ENCODE data around the gene OGFOD1. TPM values are rescaled to one million over a fixed set of nuclear protein-coding genes. Genes with fewer than 3 reads are reported as not detected.
"Not testable (repeated sequence)": the region's sequence is repeated elsewhere in the genome, so short reads cannot be mapped to it uniquely, and the experiment has no call there.

OGFOD1 gene
- polyA plus RNA-seq, 1 donor (not counting 4 experiments of a cell fraction or from before 2014, with no cell fraction given): 70.5 TPM

DNA sequence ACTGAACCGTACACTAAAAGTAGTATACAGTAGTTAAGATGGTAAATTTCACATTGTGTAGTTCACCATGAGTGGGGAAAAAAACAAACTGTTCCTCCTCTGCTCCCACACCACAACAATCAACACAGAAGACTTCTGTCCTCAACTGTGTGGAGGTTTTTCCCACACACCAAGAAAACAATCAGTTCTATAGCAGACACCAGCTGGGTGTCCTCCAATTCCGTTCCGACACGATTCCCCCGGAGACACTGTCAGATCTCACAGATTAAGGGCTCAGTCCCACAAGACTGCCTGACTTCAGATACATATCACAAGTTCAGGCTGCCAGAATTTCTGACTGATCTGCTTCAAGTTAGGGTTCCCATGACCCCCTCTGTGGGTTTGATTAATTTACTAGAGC is 36.7 kb downstream of the OGFOD1 start:
- TF ChIP-seq EZH2 (IDR thresholded peaks at IDR 0.05; ENCODE audit: low read length): no peak
- TF ChIP-seq, protein P1, sequence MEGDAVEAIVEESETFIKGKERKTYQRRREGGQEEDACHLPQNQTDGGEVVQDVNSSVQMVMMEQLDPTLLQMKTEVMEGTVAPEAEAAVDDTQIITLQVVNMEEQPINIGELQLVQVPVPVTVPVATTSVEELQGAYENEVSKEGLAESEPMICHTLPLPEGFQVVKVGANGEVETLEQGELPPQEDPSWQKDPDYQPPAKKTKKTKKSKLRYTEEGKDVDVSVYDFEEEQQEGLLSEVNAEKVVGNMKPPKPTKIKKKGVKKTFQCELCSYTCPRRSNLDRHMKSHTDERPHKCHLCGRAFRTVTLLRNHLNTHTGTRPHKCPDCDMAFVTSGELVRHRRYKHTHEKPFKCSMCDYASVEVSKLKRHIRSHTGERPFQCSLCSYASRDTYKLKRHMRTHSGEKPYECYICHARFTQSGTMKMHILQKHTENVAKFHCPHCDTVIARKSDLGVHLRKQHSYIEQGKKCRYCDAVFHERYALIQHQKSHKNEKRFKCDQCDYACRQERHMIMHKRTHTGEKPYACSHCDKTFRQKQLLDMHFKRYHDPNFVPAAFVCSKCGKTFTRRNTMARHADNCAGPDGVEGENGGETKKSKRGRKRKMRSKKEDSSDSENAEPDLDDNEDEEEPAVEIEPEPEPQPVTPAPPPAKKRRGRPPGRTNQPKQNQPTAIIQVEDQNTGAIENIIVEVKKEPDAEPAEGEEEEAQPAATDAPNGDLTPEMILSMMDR (optimal IDR thresholded peaks at IDR 0.05 in 1 of 3, IDR thresholded peaks at IDR 0.05 in 1 of 3, conservative IDR thresholded peaks at IDR 0.05 in 1 of 3; ENCODE audit: extremely low read depth in 1 of 3, insufficient read depth in 2 of 3, low read length in 3 of 3): no peak
- H3K27ac ChIP-seq (ENCODE audit: control insufficient read depth, insufficient read depth, low read length): no peak overlapping the region
- DNase-seq (ENCODE audit: low read depth, low spot score) (no peak), FAIRE-seq (no peak)
- H3K9ac ChIP-seq (ENCODE audit: control insufficient read depth, extremely low read depth, insufficient read depth, low read length): no peak overlapping the region
- no peak overlapping the region for H2AFZ ChIP-seq (ENCODE audit: control insufficient read depth, low read length)
- H3K79me2 ChIP-seq (ENCODE audit: control insufficient read depth, insufficient read depth, low read length): no peaks in the 10 kb centered on the region
- H3K4me2 ChIP-seq (ENCODE audit: control insufficient read depth, extremely low read depth, insufficient read depth, low read depth, low read length): no peak overlapping the region
- H3K4me1 ChIP-seq (ENCODE audit: control insufficient read depth, extremely low read depth, insufficient read depth, low read length): no peaks in the 10 kb centered on the region
- H3K9me3 ChIP-seq (ENCODE audit: control insufficient read depth, low read depth, low read length): no peaks in the 10 kb centered on the region
- H3K4me3 ChIP-seq (ENCODE audit: control insufficient read depth in 2 of 3, extremely low read depth in 1 of 3, insufficient read depth in 2 of 3, low read depth in 1 of 3, low read length in 3 of 3): no peak overlapping the region
- peaks cover 5 to 12% of the 10 kb centered on the region in 2 experiments for H3K36me3 ChIP-seq (ENCODE audit: control insufficient read depth in 2 of 2, extremely low read depth in 1 of 2, insufficient read depth in 2 of 2, low read length in 2 of 2)
- H3K27me3 ChIP-seq (ENCODE audit: control insufficient read depth, extremely low read depth, insufficient read depth, low read length): no peaks in the 10 kb centered on the region
- dilution Hi-C loops (cut with MboI; ENCODE audit: extremely low pct_ligation_motif_present, low sequenced_read_pairs): no loop called here
- H4K20me1 ChIP-seq (ENCODE audit: control insufficient read depth, extremely low read depth, insufficient read depth, low read length): no peaks in the 10 kb centered on the region
- no peaks in the 10 kb centered on the region for H3K9me1 ChIP-seq (ENCODE audit: control insufficient read depth, extremely low read depth, insufficient read depth, low read length)

GRCh38 chr16:56488868-56489267 is 37.5 kb downstream of the OGFOD1 start:
- H4K20me1 ChIP-seq (ENCODE audit: control insufficient read depth, extremely low read depth, insufficient read depth, low read length); H3K9me3 ChIP-seq (ENCODE audit: control insufficient read depth, low read depth, low read length); H2AFZ ChIP-seq (ENCODE audit: control insufficient read depth, low read length); H3K79me2 ChIP-seq (ENCODE audit: control insufficient read depth, insufficient read depth, low read length); DNase-seq (ENCODE audit: low read depth, low spot score); H3K27me3 ChIP-seq (ENCODE audit: control insufficient read depth, extremely low read depth, insufficient read depth, low read length); H3K27ac ChIP-seq (ENCODE audit: control insufficient read depth, insufficient read depth, low read length); H3K9me1 ChIP-seq (ENCODE audit: control insufficient read depth, extremely low read depth, insufficient read depth, low read length); H3K9ac ChIP-seq (ENCODE audit: control insufficient read depth, extremely low read depth, insufficient read depth, low read length); H3K4me1 ChIP-seq (ENCODE audit: control insufficient read depth, extremely low read depth, insufficient read depth, low read length); FAIRE-seq; dilution Hi-C loops (cut with MboI; ENCODE audit: extremely low pct_ligation_motif_present, low sequenced_read_pairs); H3K4me3 ChIP-seq (ENCODE audit: control insufficient read depth in 2 of 3, extremely low read depth in 1 of 3, insufficient read depth in 2 of 3, low read depth in 1 of 3, low read length in 3 of 3); H3K4me2 ChIP-seq (ENCODE audit: control insufficient read depth, extremely low read depth, insufficient read depth, low read depth, low read length): not testable (repeated sequence)
- peaks cover 5 to 12% of the 10 kb centered on the region in 2 experiments for H3K36me3 ChIP-seq (ENCODE audit: control insufficient read depth in 2 of 2, extremely low read depth in 1 of 2, insufficient read depth in 2 of 2, low read length in 2 of 2)

DNA sequence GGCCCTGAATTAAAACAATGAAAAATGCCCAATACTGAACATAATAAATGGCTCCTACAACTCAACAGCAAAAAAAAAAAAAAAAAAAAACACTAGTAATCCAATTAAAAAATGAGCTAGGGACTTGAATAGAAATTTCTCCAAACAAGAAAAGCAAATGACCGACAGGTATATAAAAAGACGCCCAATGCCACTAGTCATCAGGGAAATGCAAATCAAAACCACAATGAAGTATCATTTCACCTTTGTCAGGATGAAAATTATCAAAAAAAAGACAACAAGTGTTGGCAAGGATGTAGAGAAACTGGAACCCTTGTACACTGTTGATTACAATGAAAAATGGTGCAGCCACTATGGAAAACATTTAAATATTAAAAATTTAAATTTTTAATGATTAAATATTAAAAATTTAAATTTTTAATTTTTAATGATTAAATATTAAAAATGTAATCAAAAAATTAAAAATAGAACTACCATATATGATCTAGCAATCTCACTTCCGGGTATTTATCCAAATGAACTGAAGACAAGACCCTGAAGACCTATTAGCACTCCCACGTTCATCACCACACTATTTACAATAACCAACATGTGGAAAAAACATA is 40.4 kb downstream of the OGFOD1 start:
- no peak for FAIRE-seq
- H3K27me3 ChIP-seq (ENCODE audit: control insufficient read depth, extremely low read depth, insufficient read depth, low read length): no peaks in the 10 kb centered on the region
- no peaks in the 10 kb centered on the region for H4K20me1 ChIP-seq (ENCODE audit: control insufficient read depth, extremely low read depth, insufficient read depth, low read length)
- H3K9me3 ChIP-seq (ENCODE audit: control insufficient read depth, low read depth, low read length): no peaks in the 10 kb centered on the region
- no peak overlapping the region for H2AFZ ChIP-seq (ENCODE audit: control insufficient read depth, low read length)
- H3K36me3 ChIP-seq (ENCODE audit: control insufficient read depth in 2 of 2, extremely low read depth in 1 of 2, insufficient read depth in 2 of 2, low read length in 2 of 2): peaks cover 0 to 11% of the 10 kb centered on the region in 2 experiments
- TF ChIP-seq, protein P1 (optimal IDR thresholded peaks at IDR 0.05 in 1 of 3, IDR thresholded peaks at IDR 0.05 in 1 of 3, conservative IDR thresholded peaks at IDR 0.05 in 1 of 3; ENCODE audit: extremely low read depth in 1 of 3, insufficient read depth in 2 of 3, low read length in 3 of 3): no peak
- no peak for TF ChIP-seq EZH2 (IDR thresholded peaks at IDR 0.05; ENCODE audit: low read length)
- DNase-seq (ENCODE audit: low read depth, low spot score): no peak
- H3K4me3 ChIP-seq (ENCODE audit: control insufficient read depth in 2 of 3, extremely low read depth in 1 of 3, insufficient read depth in 2 of 3, low read depth in 1 of 3, low read length in 3 of 3): no peak overlapping the region
- dilution Hi-C loops (cut with MboI; ENCODE audit: extremely low pct_ligation_motif_present, low sequenced_read_pairs): no loop called here
- no peak overlapping the region for H3K4me2 ChIP-seq (ENCODE audit: control insufficient read depth, extremely low read depth, insufficient read depth, low read depth, low read length)
- H3K79me2 ChIP-seq (ENCODE audit: control insufficient read depth, insufficient read depth, low read length): no peaks in the 10 kb centered on the region
- no peak overlapping the region for H3K27ac ChIP-seq (ENCODE audit: control insufficient read depth, insufficient read depth, low read length)
- H3K9me1 ChIP-seq (ENCODE audit: control insufficient read depth, extremely low read depth, insufficient read depth, low read length): no peaks in the 10 kb centered on the region
- no peak overlapping the region for H3K9ac ChIP-seq (ENCODE audit: control insufficient read depth, extremely low read depth, insufficient read depth, low read length)
- no peaks in the 10 kb centered on the region for H3K4me1 ChIP-seq (ENCODE audit: control insufficient read depth, extremely low read depth, insufficient read depth, low read length)
